Tibial nerve (tissue), 4 donors: Measurements from ENCODE around the gene PTOV1. TPM values are rescaled to one million over a fixed set of nuclear protein-coding genes. Genes with fewer than 3 reads are reported as not detected.

Experiments
- DNase-seq, 2 donors: peaks; one replicate each; pipeline ENCODE4 v3.0.0-alpha.2; 2019; ENCODE audit warnings: low spot score in 2 of 2
- H3K27ac ChIP-seq, 4 donors: fragments of 200-600 bp; sonication (generic) in 3 of 4; one replicate each; pipeline ENCODE4 v1.5.1; 2017 to 2019; ENCODE audit warnings: mild to moderate bottlenecking in 1 of 4
- H3K27me3 ChIP-seq, 2 donors: fragments of 200-600 bp; sonication (generic) in 1 of 2; one replicate each; pipeline versions ENCODE4 v1.5.1 to v1.6.0; 2017 to 2019
- H3K36me3 ChIP-seq, 3 donors: fragments of 200-600 bp; sonication (generic); one replicate each; pipeline ENCODE4 v1.5.1; 2018 to 2019
- H3K4me1 ChIP-seq, 4 donors: fragments of 200-600 bp; sonication (generic) in 3 of 4; one replicate each; pipeline ENCODE4 v1.5.1; 2017 to 2019
- H3K4me3 ChIP-seq, 4 donors: fragments of 200-600 bp; sonication (generic) in 3 of 4; one replicate each; pipeline ENCODE4 v1.5.1; 2017 to 2019; ENCODE audit warnings: mild to moderate bottlenecking in 1 of 4, moderate library complexity in 1 of 4
- H3K9me3 ChIP-seq, 4 donors: fragments of 200-600 bp; sonication (generic) in 3 of 4; one replicate each; pipeline ENCODE4 v1.5.1; 2017 to 2019
- EP300 ChIP-seq, 2 donors: sonication (generic); formaldehyde crosslinking; IDR thresholded peaks; one replicate each; pipeline ENCODE4 v1.6.1; 2017; ENCODE audit warnings: antibody characterized with exemption in 2 of 2, mild to moderate bottlenecking in 1 of 2
- POLR2A ChIP-seq, 2 donors: fragments of 450-650 bp; IDR thresholded peaks; one replicate each; pipeline ENCODE4 v1.6.1; 2017; ENCODE audit warnings: antibody characterized with exemption in 2 of 2, mild to moderate bottlenecking in 2 of 2, moderate library complexity in 2 of 2
- WGBS, 2 donors: methylation state at CpG; one replicate each; pipeline ENCODE4 v1.1.5; 2018; 5-methylcytosine and 5-hydroxymethylcytosine counted together
- total RNA-seq, 4 donors: library from RNA; depleted of rRNA; stranded (reverse); fragments of >200 nt; gene quantifications; one replicate each; pipeline ENCODE4 v1.1.0, GENCODE V29; 2016
- TF ChIP-seq, protein P1 (sequence below), 5 experiments: fragments of 200-600 bp in 3 of 5; fragments of 450-650 bp in 2 of 5; sonication (generic) in 3 of 5; IDR thresholded peaks; one replicate each; pipeline ENCODE4 v1.5.1; 2016 to 2019; ENCODE audit warnings: antibody characterized with exemption in 5 of 5, mild to moderate bottlenecking in 3 of 5, moderate library complexity in 2 of 5

The PTOV1 gene
- total RNA-seq, 4 donors from 2014 or later = 75.6 to 113 (median 91.9) TPM

DNA sequence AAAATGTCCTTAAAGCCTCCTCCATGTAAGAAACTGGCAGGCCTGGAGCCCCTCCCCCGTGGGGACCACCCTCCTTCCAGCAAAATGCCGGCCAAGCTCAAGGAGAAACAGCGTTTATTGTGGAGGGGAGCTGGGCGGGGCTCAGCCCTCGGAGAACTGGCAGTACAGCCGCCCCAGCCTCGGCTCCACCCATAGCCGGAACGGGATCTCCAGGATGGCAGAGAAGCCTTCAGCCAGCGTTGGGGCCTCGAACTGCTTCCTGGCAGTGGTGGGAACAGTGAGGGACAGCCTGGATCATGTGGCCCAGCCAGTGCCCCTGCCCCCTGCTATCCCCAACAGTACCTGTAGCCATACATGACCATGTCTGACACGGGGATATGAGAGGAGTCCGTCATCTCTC lies 10.1 kb downstream of the PTOV1 start:
- H3K4me1 ChIP-seq = peaks cover 0 to 81% (median 20%) of the 10 kb centered on the region in 4 donors
- 25 to 41% methylated on average over 8 to 13 of the region's 13 CpGs for WGBS, 2 donors
- H3K27me3 ChIP-seq = no peaks in the 10 kb centered on the region
- H3K36me3 ChIP-seq = peaks cover 0 to 84% (median 4%) of the 10 kb centered on the region in 3 donors
- TF ChIP-seq, protein P1, sequence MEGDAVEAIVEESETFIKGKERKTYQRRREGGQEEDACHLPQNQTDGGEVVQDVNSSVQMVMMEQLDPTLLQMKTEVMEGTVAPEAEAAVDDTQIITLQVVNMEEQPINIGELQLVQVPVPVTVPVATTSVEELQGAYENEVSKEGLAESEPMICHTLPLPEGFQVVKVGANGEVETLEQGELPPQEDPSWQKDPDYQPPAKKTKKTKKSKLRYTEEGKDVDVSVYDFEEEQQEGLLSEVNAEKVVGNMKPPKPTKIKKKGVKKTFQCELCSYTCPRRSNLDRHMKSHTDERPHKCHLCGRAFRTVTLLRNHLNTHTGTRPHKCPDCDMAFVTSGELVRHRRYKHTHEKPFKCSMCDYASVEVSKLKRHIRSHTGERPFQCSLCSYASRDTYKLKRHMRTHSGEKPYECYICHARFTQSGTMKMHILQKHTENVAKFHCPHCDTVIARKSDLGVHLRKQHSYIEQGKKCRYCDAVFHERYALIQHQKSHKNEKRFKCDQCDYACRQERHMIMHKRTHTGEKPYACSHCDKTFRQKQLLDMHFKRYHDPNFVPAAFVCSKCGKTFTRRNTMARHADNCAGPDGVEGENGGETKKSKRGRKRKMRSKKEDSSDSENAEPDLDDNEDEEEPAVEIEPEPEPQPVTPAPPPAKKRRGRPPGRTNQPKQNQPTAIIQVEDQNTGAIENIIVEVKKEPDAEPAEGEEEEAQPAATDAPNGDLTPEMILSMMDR (IDR thresholded peaks at IDR 0.05) = no peak
- TF ChIP-seq POLR2A (IDR thresholded peaks at IDR 0.05) (no peak), EP300 (IDR thresholded peaks at IDR 0.05) (no peak)
- peak overlapping the region in 1 of 4 donors; percentile 32 for H3K4me3 ChIP-seq
- peak overlapping the region; percentile 76 to 86 (median 81) for H3K27ac ChIP-seq
- H3K9me3 ChIP-seq = no peaks in the 10 kb centered on the region
- DNase-seq = peak; percentile 55 to 71

DNA sequence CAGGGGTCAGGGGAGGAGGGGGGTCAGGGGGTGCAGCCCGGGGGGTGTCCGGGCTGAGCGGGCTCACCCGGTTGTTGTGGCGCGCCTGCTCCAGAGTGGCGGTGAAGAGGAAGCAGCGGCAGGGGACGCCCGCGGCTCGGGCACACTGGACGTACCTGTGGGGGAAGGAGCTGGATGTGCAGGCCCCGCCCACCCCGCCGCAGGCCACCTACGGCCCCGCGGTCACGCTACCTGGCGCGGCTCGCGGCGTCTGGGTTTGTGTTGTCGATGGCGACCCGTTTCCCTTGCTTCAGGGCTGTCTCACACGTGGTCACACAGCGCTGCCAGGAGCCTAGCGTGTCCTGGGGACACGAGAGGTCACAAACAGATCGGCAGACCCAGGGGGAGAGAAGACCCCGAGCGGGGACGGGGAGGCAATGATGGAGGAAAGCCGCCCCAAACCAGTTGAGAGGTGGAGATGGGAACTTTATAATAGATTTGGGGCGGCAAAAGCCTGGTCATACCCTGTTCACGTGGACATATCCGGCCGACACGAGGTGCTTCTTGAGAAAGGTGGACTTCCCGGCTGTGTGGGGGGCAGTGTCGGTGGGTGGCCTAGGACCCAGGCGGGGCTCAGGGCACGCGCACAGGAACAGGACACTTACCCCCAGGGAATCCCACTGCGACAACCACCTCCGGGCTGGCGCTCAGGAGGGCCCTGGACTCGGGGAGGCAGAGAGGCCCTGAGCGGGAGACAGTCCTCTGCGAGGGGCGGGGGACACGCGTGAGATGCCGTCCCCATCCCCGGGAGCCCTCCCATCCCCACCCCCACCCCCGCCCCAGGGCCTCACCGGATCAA lies 10.8 kb downstream of the PTOV1 start:
- Histone ChIP-seq H3K9me3 (no peaks in the 10 kb centered on the region), H3K4me1 (peaks cover 0 to 87% (median 26%) of the 10 kb centered on the region in 4 donors), H3K4me3 (no peak overlapping the region), H3K27ac (peak overlapping the region; percentile 76 to 86 (median 81)), H3K27me3 (no peaks in the 10 kb centered on the region), H3K36me3 (peaks cover 0 to 78% (median 4%) of the 10 kb centered on the region in 3 donors)
- TF ChIP-seq EP300 (IDR thresholded peaks at IDR 0.05) (no peak), POLR2A (IDR thresholded peaks at IDR 0.05) (no peak)
- TF ChIP-seq, protein P1 (IDR thresholded peaks at IDR 0.05) = no peak
- DNase-seq = no peak
- WGBS, 2 donors = 78 to 82% methylated on average over 49 to 56 of the region's 60 CpGs

DNA sequence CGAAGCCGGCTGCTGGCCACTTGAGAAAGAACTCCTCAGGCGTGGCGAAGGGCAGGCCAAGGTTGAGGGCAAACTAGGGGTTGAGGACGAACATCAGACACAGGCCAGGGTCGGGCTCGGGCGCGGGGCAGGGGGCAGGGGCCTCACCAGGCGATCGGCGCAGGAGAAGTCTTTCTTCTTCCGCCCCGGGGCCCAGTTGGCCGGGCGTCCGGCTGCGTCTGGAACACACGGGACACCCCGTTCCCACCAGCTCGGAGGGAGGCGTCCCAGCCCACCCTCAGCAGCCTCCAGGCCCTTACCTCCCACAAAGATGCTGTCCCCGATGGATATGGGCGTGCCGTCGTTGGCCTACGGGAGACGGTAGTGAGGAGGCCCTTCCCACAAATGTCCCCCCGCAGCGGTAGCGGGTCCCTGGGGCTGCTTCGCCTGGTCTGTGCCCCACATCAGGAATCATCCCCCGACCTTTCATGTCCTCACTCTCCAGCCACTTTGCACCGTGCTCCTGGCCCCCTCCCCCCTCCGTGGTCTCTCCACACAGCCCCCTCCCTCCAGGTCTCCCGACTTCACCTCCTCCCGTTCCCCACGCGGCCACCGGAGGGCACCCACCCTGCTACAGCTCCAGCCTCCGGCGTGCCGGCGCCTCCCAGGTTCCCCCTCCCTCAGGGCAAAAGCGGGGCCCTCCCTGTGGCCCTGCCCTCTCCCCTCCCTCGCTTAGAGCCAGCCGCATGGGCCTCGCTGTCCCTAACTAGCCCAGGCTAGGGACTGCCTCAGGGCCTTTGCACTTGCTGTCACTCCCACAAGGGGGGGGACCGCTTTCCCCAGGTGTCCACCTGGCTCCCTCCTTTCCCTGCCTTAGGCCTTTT lies 11.7 kb downstream of the PTOV1 start:
- WGBS, 2 donors = 61 to 68% methylated on average over 45 to 47 of the region's 49 CpGs
- peaks cover 0 to 69% (median 4%) of the 10 kb centered on the region in 3 donors for H3K36me3 ChIP-seq
- no peak overlapping the region for H3K4me3 ChIP-seq
- no peaks in the 10 kb centered on the region for H3K9me3 ChIP-seq
- TF ChIP-seq EP300 (IDR thresholded peaks at IDR 0.05) = no peak
- TF ChIP-seq, protein P1 (IDR thresholded peaks at IDR 0.05) = peak in 1 of 5 experiments; percentile 6
- H3K27me3 ChIP-seq = no peaks in the 10 kb centered on the region
- no peak for DNase-seq
- H3K27ac ChIP-seq = peak overlapping the region in 1 of 4 donors; percentile 86
- peaks cover 0 to 84% (median 26%) of the 10 kb centered on the region in 4 donors for H3K4me1 ChIP-seq

DNA sequence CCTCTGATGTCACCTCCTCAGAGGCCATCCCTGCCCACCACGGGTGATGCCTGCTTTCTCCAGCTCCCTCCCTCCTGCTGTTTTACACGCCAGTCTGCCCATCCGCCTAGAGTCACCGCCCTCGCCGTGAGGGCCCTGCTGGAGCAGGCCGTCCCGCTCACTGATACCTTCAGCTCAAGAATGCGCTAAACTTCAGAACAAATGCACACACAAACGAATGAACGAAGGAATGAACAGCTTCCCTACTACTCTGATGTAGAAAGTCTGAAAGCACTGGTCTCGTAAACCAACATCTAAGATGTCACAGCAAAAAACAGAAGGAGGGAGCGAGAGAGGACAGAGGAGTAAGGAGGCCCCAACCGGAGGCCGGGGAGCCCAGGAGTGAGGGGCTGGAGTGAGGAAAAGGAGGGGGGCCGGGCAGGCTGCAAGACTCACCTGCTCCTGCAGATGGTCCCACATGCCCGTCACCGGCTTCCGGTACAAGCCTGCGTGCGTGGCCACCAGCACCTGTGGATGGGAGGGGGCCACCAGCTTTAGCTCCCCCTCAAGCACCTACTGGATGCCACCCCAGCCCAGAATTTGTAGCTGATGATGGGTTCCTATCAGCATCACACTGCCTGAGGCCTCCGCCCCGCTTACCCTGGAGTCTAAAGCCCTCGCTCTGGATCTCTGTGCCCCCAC lies 12.4 kb downstream of the PTOV1 start:
- DNase-seq = no peak
- Histone ChIP-seq H3K4me3 (no peak overlapping the region), H3K4me1 (peaks cover 0 to 84% (median 29%) of the 10 kb centered on the region in 4 donors), H3K27ac (no peak overlapping the region), H3K27me3 (no peaks in the 10 kb centered on the region), H3K9me3 (no peaks in the 10 kb centered on the region), H3K36me3 (peaks cover 0 to 62% (median 0%) of the 10 kb centered on the region in 3 donors)
- 88 to 89% methylated on average over 24 of the region's 24 CpGs for WGBS, 2 donors
- TF ChIP-seq EP300 (IDR thresholded peaks at IDR 0.05) (no peak), POLR2A (IDR thresholded peaks at IDR 0.05) (no peak)
- TF ChIP-seq, protein P1 (IDR thresholded peaks at IDR 0.05) = no peak
